ENCODE results near the gene NEURL3.
"Not testable (repeated sequence)": the region's sequence is repeated elsewhere in the genome, so short reads cannot be mapped to it uniquely, and the experiment has no call there.

NEURL3 gene

GRCh38 chr2:96506907-96507240, 1.7 kb upstream of the NEURL3 start:
- DNase-seq (ENCODE audit: low read depth): no peak

DNA sequence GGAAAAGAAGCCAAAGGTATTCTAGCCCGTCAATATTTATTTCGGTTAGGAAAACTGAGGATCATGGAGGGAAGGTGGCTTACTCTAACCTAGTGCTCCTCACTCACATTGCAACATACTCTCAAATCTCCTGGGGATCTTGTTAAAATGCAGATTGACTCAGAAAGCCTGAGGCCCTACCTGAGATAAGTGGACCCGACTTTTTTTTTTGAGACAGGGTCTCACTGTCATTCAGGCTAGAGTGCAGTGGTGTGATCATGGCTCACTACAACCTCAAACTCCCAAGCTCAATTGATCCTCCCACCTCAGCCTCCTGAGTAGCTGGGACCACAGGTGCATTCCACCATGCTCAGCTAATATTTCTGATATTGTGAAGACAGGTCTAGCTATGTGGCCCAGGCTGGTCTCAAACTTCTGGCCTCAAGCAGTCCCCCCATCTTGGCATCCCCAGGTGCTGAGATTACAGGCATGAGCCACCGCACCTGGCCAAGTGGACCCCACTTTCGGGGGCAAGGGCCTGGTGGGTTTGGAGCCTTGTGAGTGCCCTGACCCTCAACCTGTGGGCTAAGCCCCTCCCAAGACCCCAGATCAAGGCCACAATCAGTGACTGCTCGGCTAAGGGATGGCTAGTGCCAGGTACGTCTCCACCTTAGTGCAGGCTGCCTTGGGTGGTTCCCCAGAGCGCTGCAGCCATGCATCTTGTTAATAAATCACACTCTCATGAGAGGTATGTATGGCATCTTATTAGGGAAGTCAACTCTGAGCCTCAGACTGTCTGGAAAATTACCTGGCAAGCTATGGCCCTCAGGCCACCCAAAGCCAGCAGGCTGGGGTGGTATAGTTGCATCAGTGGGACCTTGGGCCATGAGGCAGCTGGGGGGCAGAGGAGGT, 1.1 kb upstream of the NEURL3 start:
- DNase-seq (ENCODE audit: low read depth): no peak

DNA sequence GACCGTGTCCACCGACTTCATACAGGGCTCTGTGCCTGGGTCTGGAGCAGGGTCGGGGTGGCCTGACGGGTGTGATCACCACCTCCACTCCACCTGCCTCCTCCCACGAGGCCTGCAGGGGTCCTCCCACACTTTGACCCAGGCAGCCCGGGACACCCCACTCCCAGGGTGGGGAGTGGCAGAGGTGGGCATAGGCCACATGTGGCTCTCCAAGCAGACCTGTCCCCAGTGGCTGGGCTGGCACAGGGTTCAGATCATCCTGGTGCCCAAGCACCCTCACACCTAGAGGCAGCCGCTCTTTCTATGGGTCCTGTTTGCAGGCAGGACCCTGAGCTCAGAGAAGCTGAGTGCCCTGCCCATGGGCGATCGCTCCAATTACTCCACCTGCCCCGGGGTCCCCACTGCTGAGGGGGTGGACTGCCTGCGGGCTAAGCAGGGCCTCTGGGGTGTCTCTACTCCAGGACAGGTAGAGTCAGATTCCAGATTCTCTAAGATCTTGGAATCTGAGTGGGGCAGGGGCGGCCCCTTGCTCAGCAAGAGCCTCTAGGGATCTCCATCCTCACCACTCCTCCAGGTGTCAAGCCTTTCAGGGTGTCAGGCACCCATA, 1.4 kb downstream of the NEURL3 start:
- no peak for DNase-seq (ENCODE audit: low read depth)

GRCh38 chr2:96502891-96503636, 2.1 kb downstream of the NEURL3 start:
- DNase-seq (ENCODE audit: low read depth): peak; percentile 19

DNA sequence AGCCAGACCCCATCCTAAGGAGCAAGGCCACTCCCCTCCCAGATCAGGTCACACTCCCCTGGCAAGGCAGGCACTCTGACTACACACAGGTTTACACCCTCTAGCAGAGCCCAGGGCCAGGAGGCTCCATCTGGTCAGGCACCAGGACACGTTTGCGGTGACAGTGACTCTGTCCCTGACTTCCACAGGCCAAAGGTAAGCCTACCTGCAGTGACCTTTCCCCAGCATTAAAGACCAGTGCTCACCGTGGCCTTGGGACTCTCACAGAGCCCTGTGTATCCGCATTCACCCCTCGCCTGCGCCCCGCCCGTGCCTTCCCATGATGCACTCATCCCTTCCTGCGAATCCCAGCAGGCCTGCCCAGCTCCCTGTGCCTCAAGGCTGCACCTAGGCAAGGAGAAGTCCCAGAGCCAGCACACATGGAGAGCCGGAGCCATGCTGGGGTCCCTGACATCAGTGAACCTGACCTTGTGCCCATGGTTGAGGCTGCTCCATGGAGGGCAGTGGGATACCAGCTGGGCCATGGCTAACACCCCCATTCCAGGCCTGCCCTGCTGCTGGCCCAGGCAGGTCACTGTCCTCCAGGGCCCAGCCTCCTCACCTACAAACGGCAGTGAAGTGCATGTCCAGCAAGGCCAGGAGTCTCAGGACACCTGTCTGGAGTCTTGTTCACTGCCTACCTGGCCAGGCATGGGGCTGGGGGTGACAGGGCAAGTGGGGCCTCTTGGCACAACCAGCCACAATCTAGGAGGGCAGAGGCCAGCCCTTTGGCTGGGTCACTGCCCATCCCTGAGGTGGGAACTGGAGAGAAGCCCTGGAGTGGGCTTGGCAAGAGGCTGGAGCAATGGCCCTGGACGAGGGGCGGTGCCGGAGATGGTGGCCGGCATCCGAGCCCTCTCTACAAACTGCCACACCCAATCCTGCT, 3.0 kb downstream of the NEURL3 start:
- no peak for DNase-seq (ENCODE audit: low read depth)

GRCh38 chr2:96501471-96501874, 3.7 kb downstream of the NEURL3 start:
- no peak for DNase-seq (ENCODE audit: low read depth)

GRCh38 chr2:96500385-96501066, 4.6 kb downstream of the NEURL3 start:
- no peak for DNase-seq (ENCODE audit: low read depth)

DNA sequence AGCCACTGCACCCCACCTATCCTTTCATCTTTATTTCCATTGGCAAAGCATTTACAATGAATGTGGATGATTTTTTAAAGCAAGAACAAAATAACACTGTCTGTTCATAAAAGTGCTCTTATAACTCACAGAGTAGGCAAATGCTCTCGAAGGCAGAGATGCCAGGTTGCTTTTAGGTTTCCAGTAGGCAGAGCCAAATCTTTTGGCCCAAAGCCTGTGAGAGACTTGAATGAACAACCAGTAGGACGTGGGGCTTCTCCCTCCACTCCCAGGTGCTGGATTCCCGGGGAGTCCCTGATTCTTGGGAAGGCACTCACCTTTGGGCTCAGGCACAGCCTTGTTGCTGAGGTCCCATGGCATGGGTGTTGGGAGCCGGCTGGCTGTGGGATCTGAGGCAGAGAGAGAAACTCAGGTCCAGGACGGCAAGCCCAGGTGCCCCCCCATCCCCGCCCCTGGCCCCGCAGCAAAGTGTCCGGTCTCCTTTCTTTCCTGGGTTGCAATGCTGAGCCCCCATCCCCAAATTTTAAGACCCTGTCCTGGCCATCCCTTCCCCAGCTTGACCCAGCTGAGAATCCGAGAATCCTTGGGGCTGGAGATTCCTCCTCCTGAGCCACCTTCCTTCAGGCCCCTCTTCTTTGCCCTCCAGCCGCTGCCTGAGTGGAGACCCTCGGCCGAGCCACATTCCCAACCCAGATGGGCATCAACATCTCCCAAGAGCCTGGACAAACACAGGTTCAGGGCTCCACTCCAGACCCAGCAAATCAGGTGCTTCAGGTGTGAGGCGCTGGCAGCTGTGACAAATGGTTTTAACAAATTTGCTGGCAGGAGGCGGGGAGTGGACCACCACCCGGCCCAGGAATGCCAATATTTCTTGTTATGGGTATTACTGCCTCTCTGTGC, 5.8 kb downstream of the NEURL3 start:
- no peak for DNase-seq (ENCODE audit: low read depth)

- DNase-seq (ENCODE audit: low read depth): not testable (repeated sequence)
Observed at GRCh38 chr2:96498611-96499010, 6.5 kb downstream of the NEURL3 start.

- DNase-seq (ENCODE audit: low read depth): no peak
Observed at GRCh38 chr2:96498021-96498431, 7.1 kb downstream of the NEURL3 start.

DNA sequence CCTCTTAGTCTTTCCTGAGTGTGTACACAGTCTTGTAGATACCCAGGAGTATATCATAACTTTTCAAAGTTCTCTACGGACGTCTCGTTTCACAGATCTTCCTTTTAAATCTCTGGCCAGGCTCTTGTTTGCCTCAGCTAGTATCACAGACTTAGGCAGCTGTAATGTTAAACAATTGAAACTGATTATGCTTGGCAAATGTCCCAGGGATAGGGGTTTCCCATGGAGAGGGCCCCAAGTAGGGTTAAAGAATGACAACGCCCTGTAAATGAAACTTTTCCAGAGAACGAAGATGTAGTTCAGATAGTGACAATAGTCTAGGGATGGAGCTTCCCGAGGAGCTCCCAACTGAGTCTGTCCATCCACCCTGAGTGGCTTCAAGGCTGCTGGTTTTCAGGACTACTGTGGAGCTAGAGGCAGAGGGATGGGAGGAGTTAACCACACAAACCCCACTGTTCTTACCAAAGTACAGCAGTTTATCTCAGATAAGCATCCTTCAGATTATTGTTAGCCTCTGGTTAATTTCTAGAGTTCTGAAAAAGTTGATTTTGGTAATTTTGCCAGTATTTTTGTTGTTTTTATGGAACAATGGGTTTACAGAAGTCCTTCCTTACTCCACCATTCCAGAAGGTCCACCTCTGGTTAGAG, 9.1 kb downstream of the NEURL3 start:
- no peak for DNase-seq (ENCODE audit: low read depth)

- DNase-seq (ENCODE audit: low read depth): no peak
Observed at GRCh38 chr2:96494188-96494587, 11.0 kb downstream of the NEURL3 start.

DNA sequence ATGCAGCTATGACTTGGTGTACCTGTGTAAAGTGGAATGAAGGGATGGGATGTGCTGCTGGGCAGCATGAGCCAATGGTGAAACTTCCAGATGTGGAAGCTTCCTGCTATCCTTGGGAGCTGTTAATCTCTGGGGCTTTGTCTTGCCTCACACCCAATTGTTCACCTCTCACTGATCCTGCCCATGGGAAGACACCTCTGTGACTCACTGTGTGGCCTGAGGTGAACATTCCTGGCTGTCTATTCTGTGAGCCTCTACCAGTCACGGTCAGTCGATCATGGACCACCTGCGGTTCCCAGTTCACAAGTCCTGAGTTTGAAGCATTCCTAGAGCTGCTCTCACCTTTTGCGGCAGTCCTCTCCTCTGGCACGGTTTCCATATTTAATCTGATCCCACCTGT, 12.1 kb downstream of the NEURL3 start:
- DNase-seq (ENCODE audit: low read depth): no peak

DNA sequence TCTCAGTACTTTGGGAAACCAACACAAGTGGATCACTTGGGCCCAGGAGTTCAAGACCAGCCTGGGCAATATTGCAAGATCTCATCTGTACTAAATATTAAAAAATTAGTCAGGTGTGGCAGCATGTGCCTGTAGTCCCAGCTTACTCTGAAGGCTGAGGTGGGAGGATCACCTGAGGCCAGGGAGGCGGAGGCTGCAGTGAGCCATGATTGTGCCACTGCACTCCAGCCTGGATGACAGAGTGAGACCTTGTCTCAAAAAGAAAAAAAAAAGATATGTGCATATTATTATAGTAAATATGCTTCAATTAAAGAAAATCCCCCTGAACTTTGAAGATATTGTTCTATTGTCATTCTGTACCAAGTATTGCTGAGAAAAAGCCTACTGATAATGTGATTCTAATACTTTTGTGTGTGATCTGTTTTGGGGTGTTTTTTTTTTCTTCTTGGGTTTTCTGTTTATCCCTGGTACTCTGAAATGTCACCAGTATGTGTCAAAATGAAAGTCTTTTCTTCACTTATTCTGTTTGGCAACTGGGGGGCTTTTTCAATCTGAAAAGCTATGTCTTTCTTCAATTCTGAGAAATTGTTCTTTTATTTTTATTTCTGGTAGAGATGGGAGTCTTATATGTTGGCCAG, 13.2 kb downstream of the NEURL3 start:
- DNase-seq (ENCODE audit: low read depth): no peak

GRCh38 chr2:96489663-96490062, 15.5 kb downstream of the NEURL3 start:
- no peak for DNase-seq (ENCODE audit: low read depth)

DNA sequence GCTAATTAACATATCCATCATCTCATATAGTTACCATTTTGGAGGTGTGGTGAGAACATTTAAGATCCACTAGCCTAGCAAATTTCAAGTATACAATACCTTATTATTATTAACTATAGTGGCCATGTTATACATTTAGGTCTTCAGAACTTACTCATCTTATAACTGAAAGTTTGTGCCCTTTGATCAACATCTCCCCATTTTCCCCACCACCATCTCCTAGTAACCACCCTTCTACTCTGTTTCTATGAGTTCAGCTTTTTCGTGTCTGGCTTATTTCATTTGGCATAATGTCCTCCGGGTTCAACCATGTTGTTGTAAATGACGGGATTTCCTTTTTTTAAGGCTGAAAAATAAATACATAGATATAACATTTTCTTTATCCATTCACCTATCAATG, 15.9 kb downstream of the NEURL3 start:
- no peak for DNase-seq (ENCODE audit: low read depth)

DNA sequence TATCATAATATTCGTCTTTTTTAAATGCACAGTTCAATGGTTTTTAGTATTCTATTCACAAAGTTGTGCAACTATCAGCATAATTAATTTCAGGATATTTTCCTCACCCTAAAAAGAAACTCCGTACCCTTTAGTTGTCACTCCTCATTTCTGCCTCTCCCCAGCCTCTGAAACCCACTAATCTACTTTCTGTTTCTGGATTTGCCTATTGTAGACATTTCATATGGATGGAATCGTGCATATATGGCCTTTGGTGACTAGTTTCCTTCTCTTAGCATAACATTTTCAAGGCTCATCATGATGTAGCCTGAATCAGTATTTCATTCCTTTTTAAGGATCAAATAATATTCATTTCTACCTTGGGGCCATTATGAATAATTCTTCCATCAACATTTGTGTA, 18.5 kb downstream of the NEURL3 start:
- no peak for DNase-seq (ENCODE audit: low read depth)

GRCh38 chr2:96485751-96486651, 19.2 kb downstream of the NEURL3 start:
- peak; percentile 87 for DNase-seq (ENCODE audit: low read depth)
